Stomach (tissue), 9 donors: ENCODE results near the gene CX3CL1. TPM values are rescaled to one million over a fixed set of nuclear protein-coding genes. Genes with fewer than 3 reads are reported as not detected.

Experiments used
- DNase-seq, 2 donors: peaks; one replicate each; pipeline versions ENCODE4 v3.0.0 to v3.0.0-alpha.2; 2013 to 2019
- H3K27ac ChIP-seq, 5 donors: fragments of 200-600 bp in 4 of 5; sonication (generic) in 4 of 5; one replicate each; pipeline ENCODE4 v1.5.1; 2013 to 2019; ENCODE audit warnings: mild to moderate bottlenecking in 1 of 5, moderate library complexity in 1 of 5
- H3K27me3 ChIP-seq, 3 donors: fragments of 200-600 bp; sonication (generic); one replicate each; pipeline ENCODE4 v1.5.1; 2017 to 2019; ENCODE audit warnings: mixed run types in 1 of 3
- H3K36me3 ChIP-seq, 4 donors: fragments of 200-600 bp; sonication (generic); 1 replicate in 3 of 4; 2 replicates in 1 of 4; pipeline ENCODE4 v1.5.1; 2016 to 2019
- H3K4me1 ChIP-seq, 4 donors: fragments of 200-600 bp; sonication (generic); one replicate each; pipeline ENCODE4 v1.5.1; 2016 to 2019
- H3K4me3 ChIP-seq, 4 donors: fragments of 200-600 bp; sonication (generic) in 3 of 4; one replicate each; pipeline ENCODE4 v1.5.1; 2016 to 2019; ENCODE audit warnings: mild to moderate bottlenecking in 1 of 4
- H3K9me3 ChIP-seq, 4 donors: fragments of 200-600 bp; sonication (generic); one replicate each; pipeline ENCODE4 v1.5.1; 2016 to 2019
- EP300 ChIP-seq: sonication (generic); formaldehyde crosslinking; IDR thresholded peaks from one replicate; pipeline ENCODE4 v1.6.1; 2017; ENCODE audit warnings: antibody characterized with exemption
- POLR2A ChIP-seq, 4 donors: fragments of 450-650 bp; IDR thresholded peaks; one replicate each; pipeline ENCODE4 v1.6.1; 2016; ENCODE audit warnings: antibody characterized with exemption in 4 of 4, control low read depth in 2 of 4, mild to moderate bottlenecking in 1 of 4, moderate library complexity in 1 of 4
- POLR2AphosphoS5 ChIP-seq, 3 donors: sonication (generic); formaldehyde crosslinking; IDR thresholded peaks; one replicate each; pipeline ENCODE4 v1.6.1; 2016; ENCODE audit warnings: antibody characterized with exemption in 3 of 3
- WGBS, 5 donors: extraction: QIAGEN DNeasy Blood & Tissue Kit in 3 of 5; methylation state at CpG; one replicate each; pipeline versions ENCODE4 v1.1.5 to v1.1.7; 2013 to 2018; 5-methylcytosine and 5-hydroxymethylcytosine counted together
- intact Hi-C: fragments of 100-400 bp; cut with DNase I; formaldehyde crosslinking; loops from one replicate; pipeline ENCODE4 v1.15.1; 2023; ENCODE audit warnings: low total_unique reads
- polyA plus RNA-seq, 3 donors: library from polyadenylated mRNA; stranded (reverse); fragments of 200-250 nt; gene quantifications; one replicate each; pipeline ENCODE4 v1.2.3, GENCODE V29; 2013
- total RNA-seq, 5 donors: library from RNA; depleted of rRNA; stranded (reverse); fragments of >200 nt; gene quantifications; one replicate each; pipeline versions ENCODE4 v1.1.0 to v1.2.3, GENCODE V29; 2014 to 2016
- TF ChIP-seq, protein P1 (sequence below), 7 experiments: fragments of 450-650 bp in 4 of 7; fragments of 200-600 bp in 3 of 7; sonication (generic) in 3 of 7; IDR thresholded peaks; one replicate each; pipeline ENCODE4 v1.5.1; 2016 to 2019; ENCODE audit warnings: antibody characterized with exemption in 7 of 7, control low read depth in 2 of 7, mild to moderate bottlenecking in 1 of 7
- donor health status: healthy with polysubstance abuse.
- donor health status: Bipolar disorder and iron deficiency.
- donor health status: healthy.

CX3CL1 gene
- total and polyA plus RNA-seq, 8 donors = 1.3 to 43.8 (median 6.7) TPM; not detected in 2

DNA sequence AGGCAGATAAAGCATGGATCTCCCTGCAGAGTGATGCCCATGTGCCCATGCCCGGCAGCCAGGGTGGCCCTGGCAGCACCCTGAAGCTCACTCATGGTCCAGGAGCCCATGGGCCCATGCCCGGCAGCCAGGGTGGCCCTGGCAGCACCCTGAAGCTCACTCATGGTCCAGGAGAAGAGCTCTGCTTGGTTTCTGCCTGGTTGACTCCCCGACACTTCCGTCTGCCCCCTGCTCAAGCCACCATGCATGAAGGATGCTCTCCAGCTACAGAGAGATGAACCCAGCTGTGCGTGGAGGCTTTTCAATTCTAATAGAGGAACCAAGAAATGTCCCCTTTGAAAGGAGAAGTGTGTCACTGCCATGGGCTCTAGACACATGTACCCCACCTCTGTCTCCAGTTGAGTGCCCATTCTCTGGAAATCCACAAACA is 41.0 kb downstream of the CX3CL1 start:
- DNase-seq = no peak
- Histone ChIP-seq H3K27ac (no peak overlapping the region), H3K4me1 (peaks cover 7 to 32% (median 19%) of the 10 kb centered on the region in 4 donors), H3K36me3 (no peaks in the 10 kb centered on the region), H3K4me3 (no peak overlapping the region), H3K9me3 (no peaks in the 10 kb centered on the region), H3K27me3 (peaks cover 0 to 4% (median 0%) of the 10 kb centered on the region in 3 donors)
- 85 to 100% (median 91%) methylated on average over 2 to 5 of the region's 5 CpGs for WGBS, 5 donors
- TF ChIP-seq POLR2A (IDR thresholded peaks at IDR 0.05) = no peak
- TF ChIP-seq, protein P1, sequence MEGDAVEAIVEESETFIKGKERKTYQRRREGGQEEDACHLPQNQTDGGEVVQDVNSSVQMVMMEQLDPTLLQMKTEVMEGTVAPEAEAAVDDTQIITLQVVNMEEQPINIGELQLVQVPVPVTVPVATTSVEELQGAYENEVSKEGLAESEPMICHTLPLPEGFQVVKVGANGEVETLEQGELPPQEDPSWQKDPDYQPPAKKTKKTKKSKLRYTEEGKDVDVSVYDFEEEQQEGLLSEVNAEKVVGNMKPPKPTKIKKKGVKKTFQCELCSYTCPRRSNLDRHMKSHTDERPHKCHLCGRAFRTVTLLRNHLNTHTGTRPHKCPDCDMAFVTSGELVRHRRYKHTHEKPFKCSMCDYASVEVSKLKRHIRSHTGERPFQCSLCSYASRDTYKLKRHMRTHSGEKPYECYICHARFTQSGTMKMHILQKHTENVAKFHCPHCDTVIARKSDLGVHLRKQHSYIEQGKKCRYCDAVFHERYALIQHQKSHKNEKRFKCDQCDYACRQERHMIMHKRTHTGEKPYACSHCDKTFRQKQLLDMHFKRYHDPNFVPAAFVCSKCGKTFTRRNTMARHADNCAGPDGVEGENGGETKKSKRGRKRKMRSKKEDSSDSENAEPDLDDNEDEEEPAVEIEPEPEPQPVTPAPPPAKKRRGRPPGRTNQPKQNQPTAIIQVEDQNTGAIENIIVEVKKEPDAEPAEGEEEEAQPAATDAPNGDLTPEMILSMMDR (IDR thresholded peaks at IDR 0.05) = no peak
- TF ChIP-seq EP300 = no peak
- no peak for TF ChIP-seq POLR2AphosphoS5 (IDR thresholded peaks at IDR 0.05)
- intact Hi-C loops = no loop called here

DNA sequence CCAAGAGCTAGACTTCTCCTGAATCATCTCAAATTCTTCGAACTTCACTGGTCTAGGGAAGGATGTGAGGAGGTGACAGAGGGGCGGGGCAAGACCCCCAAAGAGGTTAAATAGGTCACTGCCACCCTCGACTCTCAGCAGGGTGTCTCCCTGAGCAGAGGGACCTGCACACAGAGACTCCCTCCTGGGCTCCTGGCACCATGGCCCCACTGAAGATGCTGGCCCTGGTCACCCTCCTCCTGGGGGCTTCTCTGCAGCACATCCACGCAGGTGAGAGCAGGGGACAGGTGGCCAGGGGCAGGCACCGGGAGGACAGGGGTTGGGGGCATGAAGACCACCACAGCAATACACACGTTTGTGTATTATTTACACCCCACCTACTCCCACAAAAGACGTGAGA is 41.4 kb downstream of the CX3CL1 start:
- intact Hi-C loops = no loop called here
- no peak for DNase-seq
- H3K27me3 ChIP-seq = peaks cover 0 to 4% (median 0%) of the 10 kb centered on the region in 3 donors
- H3K4me1 ChIP-seq = peaks cover 7 to 37% (median 23%) of the 10 kb centered on the region in 4 donors
- WGBS, 5 donors = 50 to 69% (median 57%) methylated on average over 7 of the region's 7 CpGs
- TF ChIP-seq EP300 = no peak
- TF ChIP-seq, protein P1 (IDR thresholded peaks at IDR 0.05) = no peak
- TF ChIP-seq POLR2AphosphoS5 (IDR thresholded peaks at IDR 0.05) = no peak
- no peak for TF ChIP-seq POLR2A (IDR thresholded peaks at IDR 0.05)
- no peaks in the 10 kb centered on the region for H3K36me3 ChIP-seq
- no peak overlapping the region for H3K4me3 ChIP-seq
- H3K27ac ChIP-seq = no peak overlapping the region
- no peaks in the 10 kb centered on the region for H3K9me3 ChIP-seq

DNA sequence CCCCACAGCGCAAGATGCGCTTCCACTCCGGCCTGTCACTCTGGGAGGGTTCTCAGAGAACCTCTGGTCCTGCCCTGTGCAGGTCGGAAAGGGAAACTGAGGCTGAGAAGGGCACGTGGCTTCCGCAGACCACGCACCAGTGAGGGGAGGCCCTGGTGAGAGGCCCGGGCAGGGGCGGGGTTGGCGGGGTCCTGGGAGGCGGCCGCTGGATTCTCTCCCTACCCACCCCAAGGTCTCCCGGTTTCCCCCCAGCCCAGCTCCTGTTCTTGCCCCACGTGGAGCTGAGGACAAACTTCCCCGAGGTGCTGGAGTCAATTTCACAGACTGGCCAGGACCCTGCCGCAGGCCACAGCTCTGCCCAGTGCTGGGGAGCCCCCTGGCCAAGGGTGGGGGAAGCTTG is 43.8 kb downstream of the CX3CL1 start:
- Histone ChIP-seq H3K4me3 (no peak overlapping the region), H3K27ac (peak overlapping the region in 1 of 5 donors; percentile 32), H3K36me3 (no peaks in the 10 kb centered on the region), H3K4me1 (peaks cover 11 to 35% (median 28%) of the 10 kb centered on the region in 4 donors), H3K9me3 (no peaks in the 10 kb centered on the region), H3K27me3 (peaks cover 0 to 4% (median 0%) of the 10 kb centered on the region in 3 donors)
- intact Hi-C loops = loop anchor here (2.0 kb wide), 1 partner anchor 115 kb away; no protein-coding TSS in a partner anchor
- TF ChIP-seq EP300 (no peak), POLR2AphosphoS5 (IDR thresholded peaks at IDR 0.05) (no peak), POLR2A (IDR thresholded peaks at IDR 0.05) (no peak)
- TF ChIP-seq, protein P1 (IDR thresholded peaks at IDR 0.05) = no peak
- no peak for DNase-seq
- WGBS, 5 donors = 83 to 89% (median 85%) methylated on average over 11 to 16 of the region's 16 CpGs

DNA sequence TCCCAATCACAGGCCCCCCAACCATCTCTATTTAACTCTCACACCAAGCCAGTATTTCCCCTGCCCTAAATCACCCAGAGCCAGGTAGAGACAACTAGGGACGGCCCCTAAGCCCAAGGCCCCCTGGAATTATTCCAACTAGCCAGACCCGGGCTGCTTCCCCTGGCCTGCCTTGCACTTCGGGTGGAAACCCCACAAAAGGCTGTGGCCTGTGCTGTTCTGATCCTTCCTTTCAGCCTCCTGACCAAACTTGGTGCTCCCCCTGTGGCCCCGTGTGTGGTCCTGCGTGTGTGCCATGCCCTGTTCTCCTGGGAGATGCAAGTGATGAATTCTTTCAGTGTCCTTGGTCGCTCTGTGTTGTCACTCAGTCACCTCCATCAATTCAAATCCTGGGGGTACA is 47.2 kb downstream of the CX3CL1 start:
- TF ChIP-seq, protein P1 (IDR thresholded peaks at IDR 0.05) = no peak
- TF ChIP-seq POLR2A (IDR thresholded peaks at IDR 0.05) = no peak
- no peak for TF ChIP-seq EP300
- no peak for TF ChIP-seq POLR2AphosphoS5 (IDR thresholded peaks at IDR 0.05)
- Histone ChIP-seq H3K27ac (no peak overlapping the region), H3K4me3 (no peak overlapping the region), H3K4me1 (peaks cover 20 to 47% (median 37%) of the 10 kb centered on the region in 4 donors), H3K27me3 (peaks cover 0 to 4% (median 0%) of the 10 kb centered on the region in 3 donors), H3K9me3 (no peaks in the 10 kb centered on the region), H3K36me3 (no peaks in the 10 kb centered on the region)
- DNase-seq = peak in 1 of 2 donors; percentile 4
- WGBS, 5 donors = 70 to 81% (median 79%) methylated on average over 6 of the region's 6 CpGs
- intact Hi-C loops = no loop called here
